Neural crest cell (in vitro differentiated cells): Measurements from ENCODE around the gene NUDT9. TPM values are rescaled to one million over a fixed set of nuclear protein-coding genes. Genes with fewer than 3 reads are reported as not detected.
A peak's percentile ranks its signal among the peaks of the same experiment; 100 is the strongest.
"Not testable (repeated sequence)": the region's sequence is repeated elsewhere in the genome, so short reads cannot be mapped to it uniquely, and the experiment has no call there.

Source experiments
- DNase-seq: peaks from one replicate; pipeline ENCODE4 v3.0.0; 2021; ENCODE audit warnings: low read depth, mixed read lengths, low spot score
- H3K27ac Mint-ChIP-seq: one replicate; pipeline ENCODE4 v1.8.0; 2021; ENCODE audit warnings: mild to moderate bottlenecking, mixed read lengths; ENCODE audit not compliant: unreplicated experiment
- H3K27me3 Mint-ChIP-seq: 2 replicates; pipeline ENCODE4 v1.8.0; 2021; ENCODE audit warnings: low read depth, mild to moderate bottlenecking, mixed read lengths
- H3K36me3 Mint-ChIP-seq: 2 replicates; pipeline ENCODE4 v1.8.0; 2021; ENCODE audit warnings: low read depth, mild to moderate bottlenecking, mixed read lengths
- H3K4me1 Mint-ChIP-seq: 2 replicates; pipeline ENCODE4 v1.8.0; 2021; ENCODE audit warnings: mixed read lengths
- H3K4me3 Mint-ChIP-seq: one replicate; pipeline ENCODE4 v1.8.0; 2021; ENCODE audit warnings: mild to moderate bottlenecking, mixed read lengths
- H3K9me3 Mint-ChIP-seq: 2 replicates; pipeline ENCODE4 v1.8.0; 2021; ENCODE audit warnings: mixed read lengths
- total RNA-seq: library from RNA; stranded (reverse); gene quantifications from 2 replicates; pipeline ENCODE4 v1.2.1, GENCODE V29; 2021
- TF ChIP-seq, protein P1 (sequence below): fragments of 200-600 bp; sonication (generic); conservative IDR thresholded peaks from 2 replicates; pipeline ENCODE4 v1.5.0; 2021; ENCODE audit warnings: antibody characterized with exemption, mild to moderate bottlenecking

The NUDT9 gene
- total RNA-seq, 1 donor from 2014 or later = 22.6 TPM

DNA sequence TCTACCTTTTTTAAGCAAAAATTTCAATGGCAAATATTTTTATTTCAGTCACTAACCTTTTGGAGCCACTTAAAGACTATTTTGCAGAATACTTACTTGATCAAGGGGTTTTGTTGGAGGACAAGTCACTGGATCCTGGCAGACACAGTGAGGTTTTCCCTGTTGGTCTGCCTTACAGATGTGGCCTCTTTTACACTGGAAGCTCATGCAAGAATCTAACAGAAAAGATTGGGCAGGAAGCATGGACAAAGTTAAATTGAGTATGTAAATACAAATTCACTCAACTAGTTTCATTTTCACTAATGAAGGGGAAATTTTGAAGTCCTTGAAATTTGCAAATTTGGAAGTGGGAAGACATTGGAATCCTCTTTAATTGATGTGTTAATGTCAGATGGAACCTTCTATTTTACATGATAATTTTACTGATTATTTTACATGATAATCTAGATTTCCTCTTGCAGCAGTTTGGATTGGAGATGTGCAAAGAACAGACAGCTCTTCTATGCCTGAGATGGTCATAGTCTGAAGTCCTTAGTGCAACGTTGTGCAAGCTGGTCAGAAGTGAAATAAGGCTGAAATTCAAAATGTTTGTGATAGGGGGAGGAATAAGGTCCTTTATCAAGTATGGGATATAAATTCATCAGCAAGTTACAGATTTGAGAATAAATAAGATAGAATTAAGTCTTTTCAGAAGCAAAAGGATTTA, 68.4 kb downstream of the NUDT9 start:
- no peaks in the 10 kb centered on the region for H3K27me3 Mint-ChIP-seq
- no peak for DNase-seq
- H3K4me3 Mint-ChIP-seq = no peak overlapping the region
- H3K27ac Mint-ChIP-seq = no peak overlapping the region
- peaks cover 31% of the 10 kb centered on the region for H3K36me3 Mint-ChIP-seq
- peaks cover 5% of the 10 kb centered on the region for H3K9me3 Mint-ChIP-seq
- TF ChIP-seq, protein P1, sequence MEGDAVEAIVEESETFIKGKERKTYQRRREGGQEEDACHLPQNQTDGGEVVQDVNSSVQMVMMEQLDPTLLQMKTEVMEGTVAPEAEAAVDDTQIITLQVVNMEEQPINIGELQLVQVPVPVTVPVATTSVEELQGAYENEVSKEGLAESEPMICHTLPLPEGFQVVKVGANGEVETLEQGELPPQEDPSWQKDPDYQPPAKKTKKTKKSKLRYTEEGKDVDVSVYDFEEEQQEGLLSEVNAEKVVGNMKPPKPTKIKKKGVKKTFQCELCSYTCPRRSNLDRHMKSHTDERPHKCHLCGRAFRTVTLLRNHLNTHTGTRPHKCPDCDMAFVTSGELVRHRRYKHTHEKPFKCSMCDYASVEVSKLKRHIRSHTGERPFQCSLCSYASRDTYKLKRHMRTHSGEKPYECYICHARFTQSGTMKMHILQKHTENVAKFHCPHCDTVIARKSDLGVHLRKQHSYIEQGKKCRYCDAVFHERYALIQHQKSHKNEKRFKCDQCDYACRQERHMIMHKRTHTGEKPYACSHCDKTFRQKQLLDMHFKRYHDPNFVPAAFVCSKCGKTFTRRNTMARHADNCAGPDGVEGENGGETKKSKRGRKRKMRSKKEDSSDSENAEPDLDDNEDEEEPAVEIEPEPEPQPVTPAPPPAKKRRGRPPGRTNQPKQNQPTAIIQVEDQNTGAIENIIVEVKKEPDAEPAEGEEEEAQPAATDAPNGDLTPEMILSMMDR = no peak
- H3K4me1 Mint-ChIP-seq = no peaks in the 10 kb centered on the region

DNA sequence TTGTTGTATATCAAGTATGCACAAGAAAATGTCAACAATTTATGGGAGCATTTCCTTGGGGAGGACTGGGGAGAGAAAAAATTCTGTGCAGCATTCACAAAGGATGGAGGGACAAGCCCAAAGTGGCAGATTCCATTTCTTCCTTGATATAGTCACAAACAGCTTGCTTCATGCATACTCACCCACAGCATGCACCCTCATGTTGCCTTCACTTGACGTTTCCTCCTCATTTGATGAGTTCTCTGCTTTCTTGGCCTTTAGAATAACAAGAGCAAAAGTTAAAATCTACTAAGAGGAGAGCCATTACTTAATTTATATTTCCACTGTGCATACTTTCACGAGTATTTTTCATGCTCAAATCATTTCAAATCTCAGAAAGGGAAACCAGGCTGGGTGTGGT, 69.1 kb downstream of the NUDT9 start:
- Mint-ChIP-seq H3K4me1 (no peaks in the 10 kb centered on the region), H3K27me3 (no peaks in the 10 kb centered on the region), H3K36me3 (peaks cover 25% of the 10 kb centered on the region), H3K4me3 (no peak overlapping the region), H3K9me3 (no peaks in the 10 kb centered on the region), H3K27ac (no peak overlapping the region)
- no peak for DNase-seq
- TF ChIP-seq, protein P1 = no peak

DNA sequence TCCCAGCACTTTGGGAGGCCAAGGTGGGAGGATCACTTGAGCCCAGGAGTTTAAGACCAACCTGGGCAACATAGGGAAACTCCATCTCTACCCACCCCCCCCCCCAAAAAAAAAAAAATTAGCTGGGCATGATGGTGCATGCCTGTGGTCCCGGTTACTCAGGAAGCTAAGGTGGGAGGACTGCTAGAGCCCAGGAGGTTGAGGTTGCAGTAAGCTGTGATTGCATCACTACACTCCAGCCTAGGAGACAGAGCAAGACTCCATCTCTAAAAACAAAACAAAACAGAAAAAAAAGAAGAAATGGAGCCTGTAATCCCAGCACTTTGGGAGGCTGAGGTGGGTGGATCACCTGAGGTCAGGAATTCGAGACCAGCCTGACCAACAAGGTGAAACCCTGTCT, 69.5 kb downstream of the NUDT9 start:
- H3K27me3 Mint-ChIP-seq = not testable (repeated sequence)

DNA sequence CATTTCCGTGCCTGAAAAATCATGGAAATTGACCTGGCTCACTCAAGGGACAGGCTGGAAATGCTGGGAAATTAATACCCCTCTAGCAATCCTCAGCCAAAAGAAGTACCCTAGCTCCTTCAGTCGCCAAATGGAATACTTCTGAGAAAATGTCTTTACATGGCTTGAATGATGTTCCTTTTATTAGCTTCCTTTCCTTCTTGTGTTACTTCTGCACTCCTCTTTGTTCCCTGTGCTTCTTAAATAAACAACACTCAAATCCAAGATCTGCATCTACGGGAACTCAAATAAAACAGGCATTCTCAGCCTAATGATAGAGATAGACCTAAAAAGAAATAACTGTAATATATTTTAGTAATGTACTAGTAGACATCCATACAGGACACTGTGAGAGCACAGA, 70.7 kb downstream of the NUDT9 start:
- Mint-ChIP-seq H3K4me1 (no peaks in the 10 kb centered on the region), H3K36me3 (peaks cover 15% of the 10 kb centered on the region)

More for the DNA sequence above, 69.5 kb downstream of the NUDT9 start:
- H3K27ac Mint-ChIP-seq, H3K4me1 Mint-ChIP-seq, H3K9me3 Mint-ChIP-seq, DNase-seq, H3K4me3 Mint-ChIP-seq: not testable (repeated sequence)
- H3K36me3 Mint-ChIP-seq = peaks cover 25% of the 10 kb centered on the region

DNA sequence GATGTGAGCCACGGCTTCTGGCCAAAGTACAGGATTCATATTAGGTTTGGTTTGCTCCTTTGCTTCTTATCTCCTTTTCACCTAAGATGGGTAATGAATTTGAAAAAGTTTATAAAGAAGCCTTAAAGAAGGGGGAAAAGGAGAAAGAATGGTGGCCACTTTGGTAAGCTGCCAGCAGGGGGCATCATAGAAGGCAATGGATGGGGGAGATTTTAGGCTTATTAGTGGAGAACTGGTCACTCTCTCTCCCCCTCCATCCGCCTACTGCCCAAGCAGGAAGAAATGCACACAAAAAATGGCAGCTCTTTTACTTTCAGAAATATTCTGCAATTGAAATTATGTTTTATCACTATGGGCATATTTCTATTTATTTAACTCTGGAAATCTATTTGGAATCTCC, 74.8 kb downstream of the NUDT9 start:
- TF ChIP-seq, protein P1 = peak; percentile 56

More for the DNA sequence above, 70.7 kb downstream of the NUDT9 start:
- Mint-ChIP-seq H3K27ac (no peak overlapping the region), H3K4me3 (no peak overlapping the region), H3K9me3 (no peaks in the 10 kb centered on the region), H3K27me3 (no peaks in the 10 kb centered on the region)
- TF ChIP-seq, protein P1 = no peak
- no peak for DNase-seq

DNA sequence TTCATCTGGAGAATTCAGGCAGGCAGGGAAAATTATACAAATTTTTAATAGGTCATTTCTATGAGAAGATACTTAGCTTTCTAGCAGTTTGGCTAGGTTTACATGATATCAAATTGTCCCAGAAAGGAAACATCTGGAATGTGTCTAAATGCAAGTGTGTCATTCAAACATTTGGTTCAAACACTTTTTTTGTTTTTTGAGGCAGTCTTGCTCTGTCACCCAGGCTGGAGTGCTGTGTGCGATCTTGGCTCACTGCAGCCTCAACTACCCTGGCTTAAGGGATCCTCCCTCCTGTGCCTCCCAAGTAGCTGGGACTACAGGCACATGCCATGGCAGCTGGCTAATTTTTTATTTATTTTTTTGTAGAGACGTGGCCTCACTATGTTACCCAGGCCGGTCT, 75.2 kb downstream of the NUDT9 start:
- Mint-ChIP-seq H3K4me3 (no peak overlapping the region), H3K27me3 (no peaks in the 10 kb centered on the region), H3K9me3 (no peaks in the 10 kb centered on the region), H3K27ac (no peak overlapping the region), H3K4me1 (no peaks in the 10 kb centered on the region), H3K36me3 (peaks cover 7% of the 10 kb centered on the region)
- no peak for DNase-seq
- TF ChIP-seq, protein P1 = no peak

More for the DNA sequence above, 74.8 kb downstream of the NUDT9 start:
- Mint-ChIP-seq H3K27ac (no peak overlapping the region), H3K27me3 (no peaks in the 10 kb centered on the region), H3K4me1 (no peaks in the 10 kb centered on the region), H3K36me3 (peaks cover 7% of the 10 kb centered on the region), H3K9me3 (no peaks in the 10 kb centered on the region), H3K4me3 (no peak overlapping the region)
- peak; percentile 9 for DNase-seq
